Stimulated activated memory B cell treated with anti-CD40 and anti-IgM and Interleukin-4, amounts not matched to agents 10 μg/mL and 1 μg/mL and 100 μg/mL, for 72 hours (primary cell): ENCODE measurements around the gene KRIT1.

Source experiments
- ATAC-seq: fragments of 150-1000 bp; cut with Tn5 transposase; 2 replicates; pipeline ENCODE4 v1.10.0; 2021
- H3K27ac Mint-ChIP-seq: one replicate; pipeline ENCODE4 v1.8.0; 2022; ENCODE audit warnings: mild to moderate bottlenecking, mixed read lengths
- H3K27me3 Mint-ChIP-seq: one replicate; pipeline ENCODE4 v1.8.0; 2022; ENCODE audit warnings: mixed read lengths
- H3K36me3 Mint-ChIP-seq: one replicate; pipeline ENCODE4 v1.8.0; 2022; ENCODE audit warnings: mixed read lengths
- H3K4me1 Mint-ChIP-seq: one replicate; pipeline ENCODE4 v1.8.0; 2022; ENCODE audit warnings: mixed read lengths
- H3K4me3 Mint-ChIP-seq: one replicate; pipeline ENCODE4 v1.8.0; 2022; ENCODE audit warnings: mild to moderate bottlenecking, moderate library complexity, mixed read lengths
- H3K9me3 Mint-ChIP-seq: one replicate; pipeline ENCODE4 v1.8.0; 2022; ENCODE audit warnings: mixed read lengths

The KRIT1 gene

DNA sequence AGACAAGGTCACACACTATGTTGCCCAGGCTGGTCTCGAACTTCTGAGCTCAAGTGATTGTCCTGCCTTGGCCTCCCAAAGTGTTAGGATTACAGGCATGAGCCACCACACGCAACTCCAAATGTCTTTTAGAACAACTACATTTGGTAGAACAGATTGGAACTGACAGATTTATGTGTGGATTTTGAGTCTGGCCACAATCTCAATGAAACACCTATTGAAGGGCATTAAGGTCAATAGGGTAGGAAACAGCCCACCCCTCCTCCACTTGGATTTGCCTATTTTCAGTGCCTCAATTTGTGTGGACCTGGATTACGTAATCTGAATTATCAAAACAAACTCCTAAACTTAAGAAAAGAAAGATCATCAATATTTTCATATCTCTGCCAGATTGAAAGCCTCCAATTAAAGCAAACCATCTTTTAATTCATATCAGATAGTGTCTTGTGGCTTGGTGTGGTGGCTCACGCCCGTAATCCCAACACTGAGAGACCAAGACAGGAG, 95.9 kb downstream of the KRIT1 start:
- no peaks in the 10 kb centered on the region for H3K36me3 Mint-ChIP-seq
- H3K4me1 Mint-ChIP-seq = no peaks in the 10 kb centered on the region
- H3K9me3 Mint-ChIP-seq = no peaks in the 10 kb centered on the region
- no peak for ATAC-seq
- H3K27ac Mint-ChIP-seq = no peak overlapping the region
- H3K27me3 Mint-ChIP-seq = no peaks in the 10 kb centered on the region
- no peak overlapping the region for H3K4me3 Mint-ChIP-seq
